A673 (cell line): Measurements from ENCODE around the gene ZNHIT3.
"Not testable (repeated sequence)": the region's sequence is repeated elsewhere in the genome, so short reads cannot be mapped to it uniquely, and the experiment has no call there.

ENCODE experiments used
- EZH2 ChIP-seq: fragments of 200-600 bp; sonication (generic); IDR thresholded peaks from 2 replicates; pipeline ENCODE4 v1.6.1; 2017; ENCODE audit warnings: borderline replicate concordance, low read depth, mild to moderate bottlenecking, mixed read lengths, antibody characterized with exemption, low read length; ENCODE audit not compliant: poor library complexity, severe bottlenecking
- TF ChIP-seq, protein P1 (sequence below): fragments of 300-800, 200-600 bp; sonication (generic); conservative IDR thresholded peaks from 2 replicates; pipeline ENCODE4 v1.5.1; 2017; ENCODE audit warnings: low read depth, mild to moderate bottlenecking, antibody characterized with exemption, low read length, moderate library complexity, mixed read lengths

DNA sequence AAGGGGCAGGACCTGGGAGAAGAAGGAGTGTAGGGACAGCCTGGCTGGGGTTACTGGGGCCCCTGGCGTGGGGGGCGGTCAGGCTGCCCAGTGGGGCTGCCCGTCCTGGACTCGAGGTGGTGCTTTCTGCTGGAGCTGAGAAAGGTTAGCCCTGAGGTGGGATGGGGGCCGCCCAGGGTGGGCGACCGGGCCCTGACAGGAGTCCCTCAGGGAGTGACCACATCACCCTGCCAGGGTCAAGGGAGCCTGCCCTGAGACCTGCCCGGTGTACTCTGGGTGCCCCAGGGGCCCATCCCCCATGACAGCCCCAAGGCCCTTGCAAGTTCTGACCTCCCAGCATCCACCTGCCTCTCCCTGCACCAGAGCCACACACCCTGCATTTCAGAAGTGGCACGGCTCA lies 28.8 kb upstream of the ZNHIT3 start:
- TF ChIP-seq, protein P1, sequence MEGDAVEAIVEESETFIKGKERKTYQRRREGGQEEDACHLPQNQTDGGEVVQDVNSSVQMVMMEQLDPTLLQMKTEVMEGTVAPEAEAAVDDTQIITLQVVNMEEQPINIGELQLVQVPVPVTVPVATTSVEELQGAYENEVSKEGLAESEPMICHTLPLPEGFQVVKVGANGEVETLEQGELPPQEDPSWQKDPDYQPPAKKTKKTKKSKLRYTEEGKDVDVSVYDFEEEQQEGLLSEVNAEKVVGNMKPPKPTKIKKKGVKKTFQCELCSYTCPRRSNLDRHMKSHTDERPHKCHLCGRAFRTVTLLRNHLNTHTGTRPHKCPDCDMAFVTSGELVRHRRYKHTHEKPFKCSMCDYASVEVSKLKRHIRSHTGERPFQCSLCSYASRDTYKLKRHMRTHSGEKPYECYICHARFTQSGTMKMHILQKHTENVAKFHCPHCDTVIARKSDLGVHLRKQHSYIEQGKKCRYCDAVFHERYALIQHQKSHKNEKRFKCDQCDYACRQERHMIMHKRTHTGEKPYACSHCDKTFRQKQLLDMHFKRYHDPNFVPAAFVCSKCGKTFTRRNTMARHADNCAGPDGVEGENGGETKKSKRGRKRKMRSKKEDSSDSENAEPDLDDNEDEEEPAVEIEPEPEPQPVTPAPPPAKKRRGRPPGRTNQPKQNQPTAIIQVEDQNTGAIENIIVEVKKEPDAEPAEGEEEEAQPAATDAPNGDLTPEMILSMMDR: not testable (repeated sequence)
- TF ChIP-seq EZH2: not testable (repeated sequence)
